MV-4-11 (cell line): ENCODE results near the gene SETDB2.

ENCODE experiments used
- DNase-seq: peaks from one replicate; lab custom pipeline; 2025; lab: John Stamatoyannopoulos, UW

The SETDB2 gene, protein sequence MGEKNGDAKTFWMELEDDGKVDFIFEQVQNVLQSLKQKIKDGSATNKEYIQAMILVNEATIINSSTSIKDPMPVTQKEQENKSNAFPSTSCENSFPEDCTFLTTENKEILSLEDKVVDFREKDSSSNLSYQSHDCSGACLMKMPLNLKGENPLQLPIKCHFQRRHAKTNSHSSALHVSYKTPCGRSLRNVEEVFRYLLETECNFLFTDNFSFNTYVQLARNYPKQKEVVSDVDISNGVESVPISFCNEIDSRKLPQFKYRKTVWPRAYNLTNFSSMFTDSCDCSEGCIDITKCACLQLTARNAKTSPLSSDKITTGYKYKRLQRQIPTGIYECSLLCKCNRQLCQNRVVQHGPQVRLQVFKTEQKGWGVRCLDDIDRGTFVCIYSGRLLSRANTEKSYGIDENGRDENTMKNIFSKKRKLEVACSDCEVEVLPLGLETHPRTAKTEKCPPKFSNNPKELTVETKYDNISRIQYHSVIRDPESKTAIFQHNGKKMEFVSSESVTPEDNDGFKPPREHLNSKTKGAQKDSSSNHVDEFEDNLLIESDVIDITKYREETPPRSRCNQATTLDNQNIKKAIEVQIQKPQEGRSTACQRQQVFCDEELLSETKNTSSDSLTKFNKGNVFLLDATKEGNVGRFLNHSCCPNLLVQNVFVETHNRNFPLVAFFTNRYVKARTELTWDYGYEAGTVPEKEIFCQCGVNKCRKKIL

DNA sequence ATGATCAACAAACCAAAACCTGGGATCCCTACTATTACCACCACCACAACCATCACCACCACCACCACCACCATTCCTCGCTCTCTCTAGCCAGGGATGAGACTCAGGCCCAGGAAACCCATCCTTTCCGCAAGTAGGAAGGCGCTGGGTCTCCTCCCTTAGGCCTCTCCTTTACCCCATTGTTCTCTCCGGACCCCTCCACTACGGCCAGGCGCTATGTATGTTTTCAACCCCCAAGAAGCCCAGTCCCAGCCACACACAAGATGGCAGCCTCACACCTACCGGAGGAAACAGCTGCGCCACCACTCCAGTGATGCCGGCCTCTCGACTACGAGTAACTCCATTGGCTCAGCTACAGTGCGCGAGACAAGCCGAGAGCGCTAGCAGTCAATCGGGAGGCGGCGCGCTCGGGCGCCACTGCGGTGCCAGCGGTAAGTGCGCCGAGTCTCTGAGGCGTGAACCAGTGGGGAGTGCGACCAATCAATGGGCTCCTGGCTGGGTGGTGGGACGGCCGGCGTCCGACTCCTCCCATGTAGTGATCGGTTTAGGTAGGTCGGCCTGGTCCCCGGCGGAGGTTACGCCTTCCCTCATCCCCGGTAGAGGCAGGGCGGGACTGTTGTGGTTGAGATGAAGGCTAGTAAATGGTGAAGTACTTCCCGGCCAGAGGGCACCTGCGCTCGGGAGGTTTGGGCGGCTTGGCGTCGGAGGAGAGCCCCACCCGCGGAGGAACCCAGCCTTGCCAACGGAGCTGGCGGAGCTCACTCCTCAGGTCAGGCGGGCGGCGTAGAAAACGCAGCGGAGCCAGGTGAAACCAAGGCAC lies at the start of gene SETDB2, which contains the start of gene CAB39L:
Gene SETDB2 (plus strand): TSS at position 571 of the 820 bp plus-strand sequence. CDS start 7,620 bp downstream, outside the sequence.
Gene CAB39L (minus strand): TSS at position 361 of the 820 bp plus-strand sequence. CDS start 61,154 bp downstream, outside the sequence.
- peak; percentile 99 for DNase-seq

DNA sequence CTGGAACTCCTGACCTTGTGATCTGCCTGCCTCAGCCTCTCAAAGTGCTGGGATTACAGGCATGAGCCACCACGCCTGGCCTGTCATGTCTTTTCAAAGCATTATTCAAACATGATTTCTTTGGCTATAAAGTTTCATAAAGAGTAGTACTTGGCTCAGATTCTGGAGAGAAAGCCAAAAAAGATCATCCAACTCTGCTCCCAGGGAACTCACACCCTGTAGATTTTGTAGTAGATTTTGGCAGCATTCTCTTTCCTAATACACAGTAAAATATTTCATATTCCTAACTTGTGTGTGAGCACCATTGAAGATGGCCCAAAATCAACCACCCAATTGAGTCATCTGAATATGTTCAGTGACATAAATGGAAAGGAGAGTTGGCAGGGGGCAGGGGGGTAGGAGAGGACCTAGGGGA lies 48.6 kb upstream of the SETDB2 start:
- no peak for DNase-seq

DNA sequence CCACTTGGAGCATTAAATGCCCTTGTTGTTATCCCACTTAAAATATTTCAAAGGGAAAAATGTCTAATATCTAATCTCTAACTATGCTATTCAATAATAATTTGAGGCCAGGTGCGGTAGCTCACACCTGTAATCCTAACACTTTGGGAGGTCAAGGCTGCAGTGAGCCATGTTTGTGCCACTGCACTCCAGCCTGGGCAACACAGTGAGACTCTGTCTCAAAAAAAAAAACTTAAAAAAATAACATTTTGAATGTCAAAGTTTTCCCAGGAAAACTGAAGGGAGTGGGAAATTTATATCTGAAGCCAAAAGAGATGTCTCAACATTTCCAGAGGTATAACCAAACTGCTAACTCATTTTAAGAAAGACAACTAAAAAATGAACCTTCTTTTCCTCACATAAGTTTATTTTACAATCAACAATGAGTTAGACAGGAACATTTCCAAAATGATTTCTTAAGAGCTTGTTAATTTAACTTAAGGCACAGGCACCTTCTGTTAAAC lies 48.1 kb upstream of the SETDB2 start:
- no peak for DNase-seq

DNA sequence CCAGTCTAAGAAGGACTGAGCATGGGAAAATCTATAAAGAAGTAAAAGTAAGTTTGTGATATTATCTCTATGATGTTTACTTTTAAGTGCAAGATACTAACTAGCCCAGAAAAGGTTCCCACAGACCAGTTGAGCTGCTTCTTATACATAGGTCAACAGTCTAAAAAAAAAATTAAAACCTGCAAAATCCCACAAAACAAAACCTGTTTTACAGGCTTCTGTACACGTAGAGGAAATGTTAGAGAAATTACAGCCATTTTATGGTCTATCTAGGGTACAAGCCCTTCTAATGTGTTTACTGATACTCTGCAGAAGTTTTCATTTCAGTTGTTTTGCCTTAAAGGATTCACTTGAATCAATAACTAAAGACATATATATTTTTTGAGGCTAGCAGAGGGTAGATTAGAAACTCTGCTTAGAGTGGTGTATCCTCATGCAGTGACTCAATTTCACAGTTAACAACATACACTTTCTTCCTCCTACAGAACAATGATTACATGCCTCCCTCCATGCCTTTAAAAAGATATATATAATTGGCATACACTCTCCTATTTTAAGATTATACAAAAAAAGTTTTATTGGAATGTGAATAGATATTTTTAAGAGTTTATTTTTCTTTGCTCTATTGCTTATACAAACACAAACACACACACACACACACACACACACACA lies 44.1 kb upstream of the SETDB2 start:
- no peak for DNase-seq

DNA sequence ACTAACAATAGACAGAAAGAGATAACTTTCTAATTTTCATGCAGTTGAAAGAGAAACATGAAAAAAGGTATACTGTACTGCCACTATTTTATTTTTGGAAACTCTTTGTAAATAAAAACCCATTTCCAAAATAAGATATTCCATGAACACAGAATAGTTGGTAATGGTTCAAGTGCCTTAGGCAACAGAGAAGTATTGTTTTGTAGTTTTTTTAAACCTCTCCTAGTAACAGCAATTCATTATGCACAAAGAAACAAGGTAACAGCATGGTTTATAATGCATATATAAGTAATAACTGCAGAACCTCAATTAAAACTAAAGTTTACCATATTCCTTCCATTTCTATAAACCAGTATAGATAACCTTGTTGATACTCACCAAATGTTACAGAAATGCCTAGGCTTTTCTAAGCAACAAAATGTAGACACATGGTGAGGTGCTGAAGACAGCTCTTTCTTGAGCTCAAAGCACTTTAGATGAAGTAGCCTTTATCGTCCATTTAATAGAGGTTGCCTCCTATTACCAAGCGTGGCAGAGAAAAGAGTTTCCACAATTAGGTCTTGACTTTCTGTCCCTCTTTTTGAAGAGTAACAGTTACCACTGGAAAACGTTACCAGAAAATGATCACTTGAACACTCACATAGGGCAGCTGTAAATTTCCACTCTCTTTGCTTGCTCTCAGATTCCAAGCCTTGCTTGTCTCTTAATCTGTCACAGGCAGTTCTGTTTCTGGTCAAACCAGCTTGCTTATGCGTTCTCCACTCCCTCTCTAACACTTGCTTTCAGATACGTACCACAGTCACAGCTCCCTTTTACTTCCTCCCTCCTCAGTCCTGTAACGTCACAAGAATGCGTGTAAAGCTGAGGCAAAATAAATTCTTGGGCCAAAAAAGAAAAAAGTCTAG lies 43.1 kb upstream of the SETDB2 start:
- DNase-seq = peak; percentile 62

DNA sequence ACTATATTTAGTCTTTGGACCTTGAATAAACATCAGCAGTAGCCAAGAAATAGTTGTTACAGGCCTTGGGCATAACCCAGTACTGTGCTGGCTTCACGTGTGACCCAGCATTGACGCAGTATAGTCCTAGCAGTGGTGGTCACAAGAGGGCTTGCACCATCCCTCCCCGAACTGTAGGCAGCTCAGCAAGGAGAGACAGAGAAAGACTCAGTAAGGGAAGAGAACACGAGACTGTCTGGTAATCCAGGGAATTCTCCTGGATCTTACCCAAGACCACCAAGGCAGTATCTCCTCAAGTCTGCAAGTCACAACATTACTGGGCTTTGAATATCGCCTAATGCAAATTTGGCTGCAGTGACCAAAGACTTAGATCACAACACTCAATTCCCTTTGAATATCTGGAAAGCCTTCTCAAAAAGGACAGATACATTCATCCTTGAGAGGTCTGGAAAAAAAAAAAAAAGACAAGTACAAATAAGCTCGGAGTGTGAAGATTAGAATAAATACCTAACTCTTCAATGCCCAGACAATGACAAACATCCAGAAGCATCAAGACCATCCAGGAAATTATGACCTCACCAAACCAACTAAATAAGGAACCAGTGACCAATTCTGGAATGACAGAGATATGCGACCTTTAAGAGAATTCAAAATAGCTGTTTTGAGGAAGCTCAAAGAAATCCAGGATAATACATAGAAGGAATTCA lies 39.9 kb upstream of the SETDB2 start:
- peak; percentile 25 for DNase-seq

DNA sequence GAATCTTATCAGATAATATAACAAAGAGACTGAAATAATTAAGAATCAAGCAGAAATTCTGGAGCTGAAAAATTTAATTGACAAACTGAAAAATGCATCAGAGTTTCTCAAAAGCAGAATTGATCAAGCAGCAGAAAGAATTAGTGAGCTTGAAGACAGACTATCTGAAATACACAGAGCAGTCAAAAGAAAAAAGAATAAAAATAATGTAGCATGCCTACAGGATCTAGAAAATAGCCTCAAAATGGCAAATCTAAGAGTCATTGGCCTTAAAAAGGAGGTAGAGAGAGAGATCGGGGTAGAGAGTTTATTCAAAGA lies 39.4 kb upstream of the SETDB2 start:
- no peak for DNase-seq

DNA sequence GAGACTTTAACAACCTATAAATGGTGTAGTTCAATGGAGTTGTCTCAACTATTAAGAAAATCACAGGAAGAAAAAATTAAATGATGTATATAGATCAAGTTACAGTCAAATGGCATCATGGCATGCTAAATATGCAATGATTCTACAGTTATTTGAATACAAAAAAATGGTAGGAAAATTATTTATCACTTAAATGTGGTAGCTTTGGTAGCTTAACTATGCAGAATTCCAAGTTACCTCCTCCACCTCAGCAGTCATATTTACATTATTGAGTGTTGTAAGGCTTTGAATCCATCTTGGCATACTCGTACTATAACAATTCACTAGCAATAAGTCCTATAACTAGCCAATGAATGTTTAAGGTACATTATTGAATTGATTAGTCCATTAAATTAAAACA lies 37.0 kb upstream of the SETDB2 start:
- DNase-seq = no peak

DNA sequence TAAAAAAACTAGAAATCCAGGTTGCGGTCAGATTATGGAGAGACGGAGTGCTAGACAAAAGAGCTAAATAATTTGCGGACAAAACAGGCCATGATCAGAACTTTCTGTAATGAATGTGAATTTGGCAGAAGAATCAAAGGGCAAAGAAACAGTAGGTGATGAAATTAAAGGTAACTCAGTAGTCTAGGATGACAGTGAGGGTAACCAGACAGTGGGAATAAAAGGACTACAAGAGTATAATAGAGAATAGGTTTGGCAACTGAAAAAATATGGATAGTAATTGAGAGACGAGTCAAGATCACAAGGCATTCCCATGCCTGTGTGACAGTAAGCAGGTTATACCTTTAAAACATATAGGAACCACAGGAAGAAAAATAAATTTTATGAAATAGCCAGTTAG lies 36.1 kb upstream of the SETDB2 start:
- DNase-seq = no peak

DNA sequence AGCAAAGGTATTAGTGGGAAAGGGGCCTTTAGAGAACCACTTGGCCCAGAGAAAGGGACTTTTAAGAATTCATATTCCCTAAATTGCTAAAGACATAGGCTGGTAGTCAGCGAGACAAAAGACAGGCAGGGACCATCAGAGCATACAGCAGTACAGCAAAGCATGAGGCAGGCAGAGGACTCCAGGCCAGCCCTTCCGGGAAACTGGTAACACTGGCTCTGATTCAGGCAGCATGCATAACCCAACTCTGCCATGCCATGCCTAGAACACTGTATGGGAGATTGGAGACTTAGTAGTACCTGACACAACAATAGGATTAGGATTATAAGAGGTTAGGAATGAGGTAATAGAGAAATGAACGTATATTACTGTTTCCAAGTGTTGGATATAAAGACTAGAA lies 35.1 kb upstream of the SETDB2 start:
- DNase-seq = no peak

DNA sequence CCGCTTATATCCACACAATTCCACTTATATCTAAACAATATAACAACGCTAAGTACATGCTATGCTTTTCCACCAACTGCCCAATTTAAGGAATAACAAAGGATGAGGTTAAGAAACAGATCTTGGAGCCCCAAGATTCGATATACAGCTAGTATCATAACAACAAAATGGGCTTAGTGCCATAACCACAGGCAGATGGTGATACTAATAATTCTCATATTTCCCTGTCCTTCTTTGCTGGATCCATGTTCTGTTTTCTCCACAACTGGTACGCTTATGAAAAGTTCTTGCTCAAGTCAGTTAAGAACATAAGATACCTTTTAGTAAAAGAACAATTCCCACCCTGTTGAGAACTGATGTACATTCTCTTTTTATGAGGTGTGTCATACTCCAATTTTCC lies 34.1 kb upstream of the SETDB2 start:
- no peak for DNase-seq

DNA sequence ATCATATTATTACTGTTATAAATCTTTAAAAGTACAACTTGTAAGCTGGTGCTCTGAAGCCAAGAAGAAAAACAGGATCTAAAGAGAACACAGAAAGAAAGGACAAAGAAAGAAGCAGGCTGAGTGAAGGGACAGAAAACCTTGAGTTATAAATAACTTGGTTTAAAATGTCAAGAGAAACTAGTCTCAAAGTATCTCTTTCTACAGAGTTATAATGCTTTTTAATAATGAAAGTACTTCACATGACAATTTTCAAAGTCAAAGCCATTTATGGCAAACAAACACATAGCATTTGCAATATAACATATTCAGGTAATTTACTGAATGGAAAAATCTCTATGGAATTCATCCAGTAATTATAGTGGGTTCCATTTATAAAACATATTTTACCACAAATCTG lies 33.6 kb upstream of the SETDB2 start:
- no peak for DNase-seq

DNA sequence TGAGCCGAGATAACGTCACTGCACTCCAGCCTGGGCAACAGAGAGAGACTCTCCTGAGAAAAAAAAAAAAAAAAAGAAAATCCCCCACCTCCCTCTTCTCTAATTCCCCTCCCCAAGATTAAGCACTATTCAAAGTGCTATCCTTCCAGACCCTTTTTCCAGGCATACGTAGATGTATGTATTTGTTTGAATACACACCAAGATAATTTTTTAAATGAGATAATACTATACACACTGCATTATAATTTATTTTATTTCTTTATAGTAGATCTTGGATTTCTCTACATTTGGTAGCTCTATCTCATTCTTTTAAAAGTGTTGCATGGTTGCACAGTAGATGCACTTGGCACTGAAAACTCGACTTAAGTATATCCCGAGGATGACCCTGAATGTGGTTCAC lies 32.7 kb upstream of the SETDB2 start:
- DNase-seq = no peak

DNA sequence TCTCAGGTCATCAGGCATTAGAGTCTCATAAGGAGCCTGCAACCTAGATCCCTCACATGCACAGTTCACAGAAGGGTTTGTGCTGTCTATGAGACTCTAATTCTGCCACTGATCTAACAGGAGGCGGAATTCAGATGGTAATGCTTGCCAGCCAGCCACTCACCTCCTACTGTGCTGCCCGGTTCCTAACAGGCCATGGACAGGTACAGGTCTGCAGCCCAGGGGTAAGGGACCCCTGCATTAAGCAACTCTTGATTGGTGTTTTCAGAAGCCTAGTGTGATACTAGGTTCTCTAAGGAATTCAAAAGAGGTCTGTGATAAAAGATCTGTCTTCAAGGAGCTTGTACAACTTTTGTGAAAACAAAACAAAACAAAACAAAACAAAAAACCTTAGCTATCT lies 31.3 kb upstream of the SETDB2 start:
- no peak for DNase-seq

DNA sequence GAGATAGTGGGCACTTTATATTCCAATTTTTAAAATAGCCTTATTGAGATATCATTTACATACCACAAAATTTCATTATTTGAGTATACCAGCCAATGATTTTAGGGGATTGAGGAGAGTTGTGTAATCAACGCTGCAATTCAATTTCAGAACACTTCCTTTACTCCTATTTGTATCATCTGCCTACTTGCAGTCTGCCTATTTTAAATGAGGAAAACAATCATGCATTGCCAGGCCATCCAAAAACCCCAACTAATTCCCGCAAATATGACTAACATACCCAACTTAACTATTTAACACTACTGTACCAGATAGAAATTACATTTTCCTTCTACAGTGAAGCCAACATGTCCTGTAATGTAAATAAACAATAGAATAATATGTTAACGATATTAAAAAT lies 26.9 kb upstream of the SETDB2 start:
- DNase-seq = peak; percentile 28

DNA sequence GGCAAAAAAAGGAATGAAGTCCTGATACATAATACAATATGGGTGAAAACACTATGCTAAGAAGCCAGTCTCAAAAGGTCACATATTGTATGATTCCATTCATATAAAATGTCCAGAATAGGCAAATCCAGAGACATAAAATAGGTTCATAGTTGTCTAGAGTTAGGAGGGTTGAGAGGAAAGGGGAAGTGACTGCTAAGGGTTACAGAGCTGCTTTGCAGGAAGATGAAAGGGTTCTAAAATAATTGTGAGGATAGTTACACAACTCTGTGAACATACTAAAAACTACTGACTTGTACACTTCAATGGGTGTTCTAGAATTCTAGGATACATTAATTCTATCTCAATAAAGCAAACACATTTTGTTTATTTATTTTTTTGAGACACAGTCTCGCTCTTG lies 25.9 kb upstream of the SETDB2 start:
- peak; percentile 76 for DNase-seq

DNA sequence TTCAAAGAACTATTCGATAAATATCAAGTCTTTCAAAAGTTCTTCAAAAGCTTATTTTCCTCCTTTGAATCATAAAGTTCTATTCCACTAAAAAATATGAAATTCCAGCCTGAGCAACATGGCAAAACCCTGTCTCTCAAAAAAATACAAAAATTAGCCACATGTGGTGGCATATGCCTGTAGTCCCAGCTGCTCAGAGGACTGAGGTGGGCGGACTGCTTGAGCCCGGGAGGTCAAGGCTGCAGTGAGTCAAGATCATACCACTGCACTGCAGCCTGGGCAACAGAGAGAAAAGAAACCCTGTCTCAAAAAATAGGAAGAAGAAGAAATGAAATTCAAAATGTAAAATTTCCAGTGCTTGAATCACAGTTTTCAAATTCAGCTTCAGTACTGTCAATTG lies 24.8 kb upstream of the SETDB2 start:
- no peak for DNase-seq

DNA sequence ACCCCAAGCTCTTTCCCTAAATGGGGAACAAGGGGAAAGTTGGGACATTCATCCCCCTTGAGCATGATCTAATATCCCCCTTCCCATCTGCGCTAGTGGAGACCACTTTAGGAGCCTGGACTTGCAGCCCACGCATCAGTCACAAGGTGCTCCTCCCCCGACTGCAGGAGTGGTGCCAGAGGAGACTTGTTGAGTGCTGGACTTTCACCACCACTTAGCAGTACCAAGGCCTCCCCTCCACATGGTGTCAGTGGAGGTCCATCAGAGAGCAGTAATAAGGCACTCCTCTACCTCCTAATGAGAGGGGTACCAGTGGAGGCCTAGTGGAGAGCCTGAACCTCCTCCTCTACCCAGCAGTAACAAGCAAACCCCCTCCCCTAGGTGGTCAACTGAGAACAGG lies 22.7 kb upstream of the SETDB2 start:
- DNase-seq = no peak

DNA sequence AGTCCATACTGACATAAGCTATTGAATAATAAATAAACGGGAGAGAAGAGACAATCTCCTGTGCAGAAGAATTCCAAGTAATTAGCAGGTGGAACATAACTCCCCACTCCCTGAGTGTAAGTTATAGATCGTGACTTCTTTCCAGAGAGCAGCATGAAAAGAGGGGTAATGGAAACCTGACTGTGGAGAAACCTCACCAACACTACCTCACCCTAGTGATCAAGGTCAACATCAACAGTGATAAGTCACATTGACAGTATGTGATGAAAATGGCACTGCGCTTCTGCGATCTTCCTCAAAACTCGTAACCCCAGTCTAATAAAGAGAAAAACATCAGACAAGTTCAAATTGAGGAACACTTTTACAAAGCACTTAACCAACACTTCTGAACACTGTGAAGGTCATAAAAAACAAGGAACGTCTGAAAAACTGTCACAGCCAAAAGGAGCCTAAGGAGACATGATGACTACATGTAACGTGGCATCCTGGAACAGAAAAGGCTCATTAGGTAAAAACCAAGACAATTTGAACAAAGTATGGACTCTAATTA lies 20.0 kb upstream of the SETDB2 start:
- no peak for DNase-seq
